AG04449 (cell line): Measurements from ENCODE around the gene CACNA1B.

Source experiments
- CTCF ChIA-PET: fragments of 350-600 bp; formaldehyde crosslinking; extraction: SDS; loops from one replicate; lab custom pipeline; 2021; ENCODE audit warnings: antibody characterized with exemption; lab: Yijun Ruan, JAX
- POLR2A ChIA-PET: fragments of 400-600, 350-600 bp; formaldehyde crosslinking; extraction: SDS; loops from one replicate; lab custom pipeline; 2020; ENCODE audit warnings: antibody characterized with exemption, inconsistent platforms; lab: Yijun Ruan, JAX
- DNase-seq: peaks from one replicate; pipeline ENCODE4 v3.0.0-alpha.2; 2010; ENCODE audit warnings: low read depth, low spot score
- H3K4me3 ChIP-seq: 2 replicates; pipeline ENCODE4 v1.5.1; 2011; ENCODE audit warnings: low read depth, mild to moderate bottlenecking, control low read depth, low read length
- TF ChIP-seq, protein P1 (sequence below): IDR thresholded peaks from one replicate; pipeline ENCODE4 v1.5.1; 2011; ENCODE audit warnings: mild to moderate bottlenecking, moderate library complexity, low read length, control low read depth, inconsistent platforms; ENCODE audit not compliant: insufficient read depth; ENCODE audit errors: missing control alignments

The CACNA1B gene

GRCh38 chr9:138073808-138074207 is 196.2 kb downstream of the CACNA1B start:
- ChIA-PET CTCF (no interaction called here), POLR2A (no interaction called here)
- TF ChIP-seq, protein P1, sequence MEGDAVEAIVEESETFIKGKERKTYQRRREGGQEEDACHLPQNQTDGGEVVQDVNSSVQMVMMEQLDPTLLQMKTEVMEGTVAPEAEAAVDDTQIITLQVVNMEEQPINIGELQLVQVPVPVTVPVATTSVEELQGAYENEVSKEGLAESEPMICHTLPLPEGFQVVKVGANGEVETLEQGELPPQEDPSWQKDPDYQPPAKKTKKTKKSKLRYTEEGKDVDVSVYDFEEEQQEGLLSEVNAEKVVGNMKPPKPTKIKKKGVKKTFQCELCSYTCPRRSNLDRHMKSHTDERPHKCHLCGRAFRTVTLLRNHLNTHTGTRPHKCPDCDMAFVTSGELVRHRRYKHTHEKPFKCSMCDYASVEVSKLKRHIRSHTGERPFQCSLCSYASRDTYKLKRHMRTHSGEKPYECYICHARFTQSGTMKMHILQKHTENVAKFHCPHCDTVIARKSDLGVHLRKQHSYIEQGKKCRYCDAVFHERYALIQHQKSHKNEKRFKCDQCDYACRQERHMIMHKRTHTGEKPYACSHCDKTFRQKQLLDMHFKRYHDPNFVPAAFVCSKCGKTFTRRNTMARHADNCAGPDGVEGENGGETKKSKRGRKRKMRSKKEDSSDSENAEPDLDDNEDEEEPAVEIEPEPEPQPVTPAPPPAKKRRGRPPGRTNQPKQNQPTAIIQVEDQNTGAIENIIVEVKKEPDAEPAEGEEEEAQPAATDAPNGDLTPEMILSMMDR = no peak
- no peak overlapping the region for H3K4me3 ChIP-seq
- DNase-seq = no peak

DNA sequence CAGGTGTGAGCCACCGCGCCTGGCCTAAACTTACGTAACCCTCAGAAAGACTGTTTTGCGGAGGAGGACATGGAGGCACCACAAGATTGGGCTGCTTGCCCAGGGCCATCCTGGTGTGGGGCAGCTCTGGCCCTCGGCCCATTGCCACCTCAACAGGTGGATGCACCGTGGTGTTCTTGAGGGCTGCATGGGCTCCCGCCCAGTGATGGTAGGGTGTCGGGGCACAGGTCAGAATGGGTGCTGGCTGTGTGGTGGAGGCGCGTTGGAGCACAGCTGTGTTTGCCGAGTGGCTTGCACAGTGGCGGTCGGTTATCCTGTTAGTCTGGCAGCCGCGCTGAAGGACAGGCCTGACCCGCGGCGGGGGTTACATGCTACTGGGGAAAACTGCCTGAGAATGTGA is 196.9 kb downstream of the CACNA1B start:
- TF ChIP-seq, protein P1 = no peak
- DNase-seq = no peak
- ChIA-PET POLR2A (no interaction called here), CTCF (no interaction called here)
- H3K4me3 ChIP-seq = no peak overlapping the region

GRCh38 chr9:138075496-138075895 is 197.9 kb downstream of the CACNA1B start:
- TF ChIP-seq, protein P1 = no peak
- ChIA-PET POLR2A (no interaction called here), CTCF (no interaction called here)
- no peak for DNase-seq
- H3K4me3 ChIP-seq = no peak overlapping the region

DNA sequence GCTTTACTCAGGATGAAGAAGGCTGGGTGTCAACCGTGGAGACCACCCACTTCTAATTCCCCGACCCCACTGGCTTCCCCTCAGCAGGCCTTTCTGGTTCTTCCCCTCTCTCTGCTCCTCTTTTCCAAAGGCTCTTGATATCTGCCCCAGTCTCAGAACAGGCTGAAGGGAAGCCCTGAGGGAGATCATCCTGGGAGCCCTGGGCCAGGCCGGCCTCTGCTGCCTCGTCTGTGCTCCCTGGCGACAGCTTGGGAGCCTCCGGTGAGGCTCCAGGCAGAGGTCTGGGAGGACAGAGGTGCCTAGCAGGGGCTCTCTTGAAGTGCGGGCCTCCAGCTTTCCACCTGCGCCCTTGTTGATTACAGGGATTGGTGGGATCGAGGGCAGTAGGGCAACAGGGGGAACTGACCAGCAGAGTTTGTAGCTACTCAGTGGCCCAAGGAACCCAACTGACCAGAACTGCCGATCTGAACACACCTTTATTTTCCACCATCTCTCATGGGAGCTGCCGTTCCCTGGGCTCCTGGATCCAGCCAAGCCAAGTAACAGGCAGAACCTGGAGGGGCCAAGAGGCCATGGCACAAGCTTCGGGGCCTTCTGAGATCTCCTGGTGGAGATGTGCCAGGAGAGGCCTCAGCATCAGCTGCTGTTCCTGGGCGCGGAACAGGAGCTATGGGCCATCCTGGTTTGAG is 198.5 kb downstream of the CACNA1B start:
- DNase-seq = no peak
- CTCF ChIA-PET = no interaction called here
- TF ChIP-seq, protein P1 = no peak
- no peak overlapping the region for H3K4me3 ChIP-seq
- POLR2A ChIA-PET = no interaction called here

DNA sequence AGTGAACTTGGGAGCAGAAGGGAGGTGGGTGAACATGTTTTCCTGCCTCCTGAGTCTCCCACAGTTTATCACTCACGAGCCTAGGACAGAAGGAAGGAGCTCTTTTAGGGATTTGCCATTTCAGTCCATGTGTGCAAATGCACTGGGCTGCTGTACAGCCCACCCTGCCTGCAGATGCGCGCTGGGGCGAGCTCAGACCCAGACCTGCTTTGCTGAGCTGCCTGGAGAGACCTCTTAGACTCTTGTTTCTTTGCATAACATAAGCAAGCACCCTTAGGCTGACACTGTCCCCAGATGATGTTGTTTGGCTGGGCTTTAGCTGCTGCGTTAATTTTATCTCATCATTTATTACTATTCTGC is 199.0 kb downstream of the CACNA1B start:
- DNase-seq = no peak
- POLR2A ChIA-PET = no interaction called here
- CTCF ChIA-PET = no interaction called here
- TF ChIP-seq, protein P1 = no peak
- no peak overlapping the region for H3K4me3 ChIP-seq

- TF ChIP-seq, protein P1 = no peak
- POLR2A ChIA-PET = no interaction called here
- DNase-seq = no peak
- no peak overlapping the region for H3K4me3 ChIP-seq
- CTCF ChIA-PET = no interaction called here
Measured at GRCh38 chr9:138077126-138077525, 199.5 kb downstream of the CACNA1B start.
